Astrocyte (in vitro differentiated cells and primary cell): ENCODE data around the gene UTS2. TPM values are rescaled to one million over a fixed set of nuclear protein-coding genes. Genes with fewer than 3 reads are reported as not detected.

Experiments
- DNase-seq: peaks from one replicate; pipeline ENCODE4 v3.0.0-alpha.2; 2010; ENCODE audit warnings: low read depth
- FAIRE-seq: peaks from 2 replicates; lab custom pipeline; 2011; peaks lifted over from hg19 to GRCh38; lab: Jason Lieb, UNC
- H2AFZ ChIP-seq: 2 replicates; pipeline ENCODE4 v1.6.0; 2012; ENCODE audit warnings: low read depth, low read length, inconsistent platforms
- H3K27ac ChIP-seq: 2 replicates; pipeline ENCODE4 v1.5.1; 2011; ENCODE audit warnings: low read depth, low read length, inconsistent platforms
- H3K27me3 ChIP-seq: 2 replicates; pipeline ENCODE4 v1.6.0; 2011; ENCODE audit warnings: low read length, inconsistent platforms; ENCODE audit not compliant: insufficient read depth
- H3K36me3 ChIP-seq: 2 replicates; pipeline ENCODE4 v1.5.1; 2011; ENCODE audit warnings: low read length, inconsistent platforms; ENCODE audit not compliant: insufficient read depth
- H3K4me1 ChIP-seq: 2 replicates; pipeline ENCODE4 v1.5.1; 2011; ENCODE audit warnings: low read length, inconsistent platforms; ENCODE audit not compliant: insufficient read depth
- H3K4me2 ChIP-seq: 2 replicates; pipeline ENCODE4 v1.6.0; 2012; ENCODE audit warnings: low read length, inconsistent platforms
- H3K4me3 ChIP-seq: 2 replicates; pipeline ENCODE4 v1.5.1; 2011; ENCODE audit warnings: low read depth, mild to moderate bottlenecking, low read length, inconsistent platforms; ENCODE audit not compliant: insufficient read depth
- H3K79me2 ChIP-seq: 2 replicates; pipeline ENCODE4 v1.6.0; 2012; ENCODE audit warnings: mild to moderate bottlenecking, low read length, inconsistent platforms; ENCODE audit not compliant: insufficient read depth
- H3K9ac ChIP-seq: 2 replicates; pipeline ENCODE4 v1.6.0; 2012; ENCODE audit warnings: mild to moderate bottlenecking, low read length, inconsistent platforms
- H3K9me3 ChIP-seq: 2 replicates; pipeline ENCODE4 v1.5.1; 2012; ENCODE audit warnings: low read depth, mild to moderate bottlenecking, low read length, inconsistent platforms; ENCODE audit not compliant: insufficient read depth
- H4K20me1 ChIP-seq: 2 replicates; pipeline ENCODE4 v1.6.0; 2012; ENCODE audit warnings: low read length, inconsistent platforms; ENCODE audit not compliant: insufficient read depth
- H3K27ac Mint-ChIP-seq: one replicate; pipeline ENCODE4 v1.8.0; 2021; ENCODE audit warnings: mild to moderate bottlenecking, mixed read lengths; ENCODE audit not compliant: unreplicated experiment
- H3K27me3 Mint-ChIP-seq: one replicate; pipeline ENCODE4 v1.8.0; 2021; ENCODE audit warnings: low read depth, mixed read lengths; ENCODE audit not compliant: unreplicated experiment
- H3K36me3 Mint-ChIP-seq: one replicate; pipeline ENCODE4 v1.8.0; 2021; ENCODE audit warnings: low read depth, mixed read lengths; ENCODE audit not compliant: unreplicated experiment
- H3K4me1 Mint-ChIP-seq: one replicate; pipeline ENCODE4 v1.8.0; 2021; ENCODE audit warnings: low read depth, mixed read lengths; ENCODE audit not compliant: unreplicated experiment
- H3K4me3 Mint-ChIP-seq: one replicate; pipeline ENCODE4 v1.8.0; 2021; ENCODE audit warnings: mild to moderate bottlenecking, moderate library complexity, mixed read lengths; ENCODE audit not compliant: unreplicated experiment
- H3K9me3 Mint-ChIP-seq: one replicate; pipeline ENCODE4 v1.8.0; 2021; ENCODE audit warnings: mild to moderate bottlenecking, mixed read lengths; ENCODE audit not compliant: unreplicated experiment
- EZH2 ChIP-seq: IDR thresholded peaks from 2 replicates; pipeline ENCODE4 v1.6.1; 2012; ENCODE audit warnings: mild to moderate bottlenecking, low read length, inconsistent platforms; ENCODE audit not compliant: insufficient read depth
- total RNA-seq: library from RNA; stranded (reverse); gene quantifications from 2 replicates; pipeline ENCODE4 v1.2.1, GENCODE V29; 2021
- TF ChIP-seq, protein P1 (sequence below): IDR thresholded peaks from 2 replicates; pipeline ENCODE4 v1.5.1; 2011; ENCODE audit warnings: low read depth, mild to moderate bottlenecking, inconsistent platforms, low read length, moderate library complexity; ENCODE audit not compliant: insufficient read depth

UTS2 gene
- total RNA-seq, 1 donor from 2014 or later, result not detected

DNA sequence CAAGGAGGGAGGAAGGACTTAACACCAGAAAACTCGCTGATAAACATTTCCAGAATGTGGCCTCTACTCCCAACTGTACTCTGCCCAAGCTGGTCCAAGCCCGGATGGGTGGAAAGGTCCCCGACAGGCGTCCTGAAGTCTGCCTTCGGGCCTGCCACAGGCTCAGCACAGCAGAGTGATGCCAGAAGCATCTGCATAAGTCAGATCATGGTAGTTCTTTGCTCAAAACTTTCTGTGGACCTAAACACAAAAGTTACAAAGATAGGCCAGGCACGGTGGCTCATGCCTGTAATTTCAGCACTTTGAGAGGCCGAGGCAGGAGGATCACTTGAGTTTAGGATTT, 790 bp upstream of the UTS2 start:
- Mint-ChIP-seq H3K27ac (no peak overlapping the region), H3K4me1 (no peaks in the 10 kb centered on the region), H3K4me3 (no peak overlapping the region), H3K9me3 (peaks cover 1% of the 10 kb centered on the region), H3K36me3 (no peaks in the 10 kb centered on the region), H3K27me3 (peaks cover 14% of the 10 kb centered on the region)
- TF ChIP-seq EZH2, result no peak
- TF ChIP-seq, protein P1, sequence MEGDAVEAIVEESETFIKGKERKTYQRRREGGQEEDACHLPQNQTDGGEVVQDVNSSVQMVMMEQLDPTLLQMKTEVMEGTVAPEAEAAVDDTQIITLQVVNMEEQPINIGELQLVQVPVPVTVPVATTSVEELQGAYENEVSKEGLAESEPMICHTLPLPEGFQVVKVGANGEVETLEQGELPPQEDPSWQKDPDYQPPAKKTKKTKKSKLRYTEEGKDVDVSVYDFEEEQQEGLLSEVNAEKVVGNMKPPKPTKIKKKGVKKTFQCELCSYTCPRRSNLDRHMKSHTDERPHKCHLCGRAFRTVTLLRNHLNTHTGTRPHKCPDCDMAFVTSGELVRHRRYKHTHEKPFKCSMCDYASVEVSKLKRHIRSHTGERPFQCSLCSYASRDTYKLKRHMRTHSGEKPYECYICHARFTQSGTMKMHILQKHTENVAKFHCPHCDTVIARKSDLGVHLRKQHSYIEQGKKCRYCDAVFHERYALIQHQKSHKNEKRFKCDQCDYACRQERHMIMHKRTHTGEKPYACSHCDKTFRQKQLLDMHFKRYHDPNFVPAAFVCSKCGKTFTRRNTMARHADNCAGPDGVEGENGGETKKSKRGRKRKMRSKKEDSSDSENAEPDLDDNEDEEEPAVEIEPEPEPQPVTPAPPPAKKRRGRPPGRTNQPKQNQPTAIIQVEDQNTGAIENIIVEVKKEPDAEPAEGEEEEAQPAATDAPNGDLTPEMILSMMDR, result no peak
- no peaks in the 10 kb centered on the region for H3K36me3 ChIP-seq
- H3K9ac ChIP-seq, result no peak overlapping the region
- H3K27ac ChIP-seq, result no peak overlapping the region
- no peaks in the 10 kb centered on the region for H3K9me3 ChIP-seq
- FAIRE-seq (no peak), DNase-seq (no peak)
- no peaks in the 10 kb centered on the region for H3K27me3 ChIP-seq
- H3K4me1 ChIP-seq, result no peaks in the 10 kb centered on the region
- H4K20me1 ChIP-seq, result no peaks in the 10 kb centered on the region
- no peak overlapping the region for H3K4me2 ChIP-seq
- H2AFZ ChIP-seq, result no peak overlapping the region
- no peaks in the 10 kb centered on the region for H3K79me2 ChIP-seq
- H3K4me3 ChIP-seq, result no peak overlapping the region

DNA sequence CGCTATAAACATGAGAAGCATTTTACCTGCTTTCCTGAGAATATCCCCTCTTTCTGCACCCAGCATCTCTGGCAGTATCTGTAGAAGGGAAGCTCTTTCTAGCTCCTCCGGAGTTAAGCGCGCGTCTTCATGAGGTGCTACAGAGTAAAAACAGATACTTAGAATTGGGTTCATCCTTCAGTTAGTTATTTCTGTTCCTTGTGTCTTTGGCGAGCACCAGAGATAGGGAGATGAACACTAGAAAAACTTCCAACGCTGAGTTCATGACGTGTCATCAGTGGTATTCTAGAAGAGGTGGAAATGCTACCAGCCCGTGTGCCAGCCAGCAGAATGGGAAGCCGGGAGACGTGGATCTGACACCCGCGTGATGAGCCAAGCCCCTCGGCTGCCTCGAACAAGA, 2.1 kb downstream of the UTS2 start:
- no peak overlapping the region for H3K9ac ChIP-seq
- H3K36me3 ChIP-seq, result no peaks in the 10 kb centered on the region
- H3K27me3 ChIP-seq, result no peaks in the 10 kb centered on the region
- H3K4me1 ChIP-seq, result no peaks in the 10 kb centered on the region
- H3K27ac Mint-ChIP-seq, result no peak overlapping the region
- TF ChIP-seq EZH2, result no peak
- TF ChIP-seq, protein P1, result no peak
- FAIRE-seq (no peak), DNase-seq (no peak)
- H3K36me3 Mint-ChIP-seq, result no peaks in the 10 kb centered on the region
- no peak overlapping the region for H3K4me3 ChIP-seq
- no peaks in the 10 kb centered on the region for H3K9me3 Mint-ChIP-seq
- H3K4me1 Mint-ChIP-seq, result peaks cover 2% of the 10 kb centered on the region
- H3K27me3 Mint-ChIP-seq, result peaks cover 15% of the 10 kb centered on the region
- no peak overlapping the region for H3K4me3 Mint-ChIP-seq
- H3K9me3 ChIP-seq, result no peaks in the 10 kb centered on the region
- no peak overlapping the region for H3K27ac ChIP-seq
- H3K79me2 ChIP-seq, result no peaks in the 10 kb centered on the region
- no peak overlapping the region for H2AFZ ChIP-seq
- H4K20me1 ChIP-seq, result no peaks in the 10 kb centered on the region
- H3K4me2 ChIP-seq, result no peak overlapping the region

DNA sequence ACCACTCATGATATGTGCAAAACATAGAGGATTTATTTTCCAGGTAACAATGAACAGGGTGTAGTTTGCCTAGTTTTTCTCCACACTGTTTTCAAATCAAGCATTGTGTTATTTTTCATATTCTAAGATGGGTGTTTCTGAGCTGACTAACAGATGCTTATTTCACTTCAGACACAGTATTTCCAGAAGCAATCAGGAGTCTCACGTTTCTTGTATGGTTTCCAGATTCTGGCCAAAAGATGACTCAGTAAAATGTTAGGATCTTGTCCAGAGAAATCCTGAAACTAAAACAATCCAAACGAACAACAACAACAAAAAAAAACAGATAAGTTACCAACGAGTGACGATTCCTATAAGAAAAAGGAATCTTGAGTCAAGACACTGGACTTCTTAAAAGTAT, 5.3 kb downstream of the UTS2 start:
- Histone ChIP-seq H3K27ac (no peak overlapping the region), H3K27me3 (no peaks in the 10 kb centered on the region), H3K4me2 (peak overlapping the region; percentile 20), H3K4me1 (no peaks in the 10 kb centered on the region), H3K79me2 (no peaks in the 10 kb centered on the region), H3K36me3 (no peaks in the 10 kb centered on the region), H2AFZ (no peak overlapping the region), H3K9ac (no peak overlapping the region), H3K9me3 (no peaks in the 10 kb centered on the region), H4K20me1 (no peaks in the 10 kb centered on the region), H3K4me3 (no peak overlapping the region)
- DNase-seq, result peak; percentile 70
- Mint-ChIP-seq H3K4me3 (no peak overlapping the region), H3K27me3 (peaks cover 15% of the 10 kb centered on the region), H3K4me1 (peaks cover 2% of the 10 kb centered on the region), H3K36me3 (no peaks in the 10 kb centered on the region), H3K27ac (peak overlapping the region; percentile 26), H3K9me3 (no peaks in the 10 kb centered on the region)
- FAIRE-seq, result peak; percentile 60
- no peak for TF ChIP-seq EZH2
- TF ChIP-seq, protein P1, result no peak
